HT-29 (cell line): ENCODE results near the gene DTNBP1. TPM values are rescaled to one million over a fixed set of nuclear protein-coding genes. Genes with fewer than 3 reads are reported as not detected.

ENCODE experiments used
- DNase-seq: peaks from one replicate; pipeline ENCODE4 v3.0.0-alpha.2; 2015; ENCODE audit warnings: low spot score
- total RNA-seq: library from RNA; depleted of rRNA; stranded (reverse); fragments of >200 nt; shearing (Covaris generic); gene quantifications from 2 replicates; pipeline ENCODE4 v1.2.3, GENCODE V29; 2014

The DTNBP1 gene
- total RNA-seq, 1 experiment from 2014 or later, result 7.1 TPM

DNA sequence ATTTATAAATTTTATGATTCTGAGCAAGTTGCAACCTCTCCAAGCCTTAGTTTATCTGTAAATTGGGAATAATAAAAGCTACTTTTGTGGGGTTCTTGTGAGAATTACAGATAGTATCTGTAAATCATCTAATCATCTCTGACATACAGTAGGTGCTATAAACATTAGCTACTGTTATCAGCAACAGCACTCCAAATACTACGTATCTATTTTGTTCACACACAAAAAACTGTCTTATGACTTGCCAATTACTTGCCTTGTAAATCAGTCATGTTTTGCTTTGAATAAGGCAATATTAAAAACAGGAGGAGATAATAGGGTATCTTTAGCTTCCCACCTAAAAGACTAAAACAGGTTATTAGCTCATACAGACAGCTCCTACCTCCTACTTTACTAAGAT is 36.7 kb downstream of the DTNBP1 start:
- DNase-seq, result no peak

DNA sequence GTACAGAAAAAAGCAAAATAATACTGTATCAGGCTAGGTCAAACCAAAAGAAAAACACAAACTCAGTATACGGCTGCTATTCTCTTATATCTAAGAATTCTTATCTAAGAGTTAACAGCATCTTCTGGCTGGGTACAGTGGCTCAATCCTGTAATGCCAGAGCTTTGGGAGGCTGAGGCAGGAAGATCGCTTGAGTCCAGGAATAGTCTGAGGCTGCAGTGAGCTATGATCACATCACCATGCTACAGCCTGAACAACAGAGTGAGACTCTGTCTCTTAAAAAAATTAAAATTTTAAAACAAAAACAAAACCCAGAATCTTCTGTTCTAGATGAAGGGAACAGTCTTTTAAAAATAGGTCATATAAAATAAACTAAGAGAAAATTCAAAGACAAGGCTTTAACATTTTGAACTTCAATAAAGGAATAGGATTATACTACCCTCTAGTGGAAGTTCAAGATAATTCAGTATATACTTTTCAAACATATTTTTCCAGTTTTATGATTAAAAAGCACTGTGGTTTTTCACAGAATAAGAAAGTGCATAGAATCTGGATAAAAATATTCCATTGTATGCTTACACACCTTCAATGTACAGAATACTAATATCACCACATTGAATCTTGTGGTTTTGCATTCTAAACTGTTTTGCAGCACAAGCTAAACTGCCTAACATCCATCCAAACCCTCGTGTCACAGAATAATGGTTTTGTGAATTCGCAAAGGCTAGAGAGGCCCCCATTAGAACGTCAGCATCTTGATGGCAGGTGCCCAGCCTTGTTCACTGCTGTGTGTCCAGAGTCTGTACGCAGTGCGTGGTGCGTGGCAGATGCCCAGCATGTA is 39.3 kb downstream of the DTNBP1 start:
- DNase-seq, result peak; percentile 30

DNA sequence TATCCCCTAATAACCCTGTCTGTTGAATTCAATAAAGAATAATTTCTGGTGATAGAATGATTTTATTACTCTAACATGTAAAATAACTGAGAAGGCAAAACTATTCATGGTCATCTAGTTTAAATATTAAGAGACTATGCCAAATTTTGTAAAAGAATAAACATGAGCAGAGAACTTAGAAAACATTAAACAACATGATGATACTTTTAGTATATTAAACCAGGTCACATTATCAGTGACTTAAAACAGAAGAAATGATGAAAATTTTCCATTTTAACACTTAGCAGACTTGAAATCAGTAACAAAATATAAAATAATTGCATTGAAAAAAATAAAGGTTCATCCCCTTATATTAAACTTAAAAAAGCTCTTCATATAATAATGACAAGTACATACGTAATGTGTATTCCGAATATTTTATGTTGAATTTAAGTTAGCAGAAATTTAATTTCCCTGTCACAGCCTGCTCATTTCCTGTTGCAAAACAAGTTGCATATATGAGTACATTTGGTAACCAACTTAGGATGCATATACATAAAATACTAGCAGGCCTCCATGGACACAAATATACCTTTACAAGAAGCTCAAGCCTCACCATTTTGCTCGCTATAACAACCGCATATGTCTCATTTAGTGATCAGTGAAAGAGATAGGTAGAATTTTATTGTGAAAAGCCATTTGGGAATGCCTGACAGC is 40.6 kb downstream of the DTNBP1 start:
- no peak for DNase-seq

DNA sequence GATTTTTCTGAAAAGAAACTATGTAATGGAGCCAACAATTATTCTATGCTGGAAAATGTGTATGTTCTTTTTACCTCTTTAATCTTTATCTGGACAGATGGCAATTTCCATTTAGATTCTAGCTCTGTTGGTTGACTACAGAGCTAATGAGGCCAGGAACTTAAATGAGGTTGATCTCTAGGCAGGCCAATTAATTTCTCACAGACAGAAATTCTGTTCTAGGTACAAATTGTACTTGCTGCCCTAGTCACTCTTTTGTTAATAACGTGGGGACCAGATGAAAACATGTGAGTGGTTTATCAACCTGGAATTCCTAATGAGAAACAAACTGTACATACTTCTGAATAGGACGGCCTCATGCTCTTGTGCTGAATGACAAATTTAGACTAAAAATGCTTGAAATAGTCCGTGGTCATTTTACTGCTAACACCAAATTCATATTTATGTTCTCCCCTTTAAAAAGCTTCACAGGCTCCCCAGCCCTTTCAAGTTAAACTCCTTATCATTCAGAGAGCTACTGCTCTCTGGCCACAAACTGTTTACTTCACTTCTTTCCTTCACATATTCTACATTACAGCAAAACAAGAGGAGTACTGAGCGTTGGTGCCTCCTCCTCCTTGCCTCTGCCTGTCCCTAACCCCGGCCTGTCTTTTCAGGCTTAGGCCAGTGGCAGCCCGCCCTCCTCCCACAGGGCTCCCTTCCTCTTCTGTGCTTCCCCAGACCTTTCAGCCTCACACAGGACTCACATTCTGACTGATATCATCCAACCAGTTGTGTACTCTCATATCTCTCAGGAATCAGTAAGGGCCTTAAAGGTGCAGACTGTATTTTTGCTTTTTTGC is 41.4 kb downstream of the DTNBP1 start:
- no peak for DNase-seq

DNA sequence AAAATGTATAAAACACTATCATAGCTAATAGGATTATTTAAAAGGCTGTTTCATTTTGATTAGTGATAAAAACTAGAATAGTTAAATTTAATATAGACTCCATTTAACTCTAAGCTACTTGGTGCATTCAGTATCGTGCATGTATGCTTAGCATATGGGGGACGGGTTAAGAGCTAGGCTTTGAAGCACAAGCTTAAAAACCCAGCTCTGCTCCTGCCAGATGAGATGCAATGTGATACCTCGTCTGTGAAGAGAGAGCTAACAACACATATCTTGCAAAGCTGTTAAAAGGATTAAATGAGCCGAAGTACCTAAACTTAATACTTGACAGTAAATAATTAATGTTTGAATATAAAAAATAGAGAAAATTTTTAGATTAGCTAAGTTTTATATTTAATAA is 42.2 kb downstream of the DTNBP1 start:
- DNase-seq, result no peak

DNA sequence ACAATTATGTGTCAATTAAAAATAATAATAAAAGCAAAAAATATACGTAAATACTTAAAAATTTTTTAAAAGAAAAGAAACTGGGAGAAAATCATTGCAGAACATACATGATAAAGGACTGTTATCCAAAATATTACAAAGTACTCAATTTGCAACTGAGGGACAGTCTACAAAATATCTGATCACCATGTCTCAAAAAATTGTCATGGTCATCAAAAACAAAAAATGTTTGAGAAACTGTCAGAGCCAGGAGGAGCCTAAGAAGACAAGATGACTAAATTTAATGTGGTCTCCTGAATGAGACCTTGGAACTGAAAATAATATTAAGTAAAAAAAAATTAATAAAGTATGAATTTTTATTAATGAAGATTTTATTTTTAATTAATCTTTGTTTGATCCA is 43.5 kb downstream of the DTNBP1 start:
- no peak for DNase-seq

DNA sequence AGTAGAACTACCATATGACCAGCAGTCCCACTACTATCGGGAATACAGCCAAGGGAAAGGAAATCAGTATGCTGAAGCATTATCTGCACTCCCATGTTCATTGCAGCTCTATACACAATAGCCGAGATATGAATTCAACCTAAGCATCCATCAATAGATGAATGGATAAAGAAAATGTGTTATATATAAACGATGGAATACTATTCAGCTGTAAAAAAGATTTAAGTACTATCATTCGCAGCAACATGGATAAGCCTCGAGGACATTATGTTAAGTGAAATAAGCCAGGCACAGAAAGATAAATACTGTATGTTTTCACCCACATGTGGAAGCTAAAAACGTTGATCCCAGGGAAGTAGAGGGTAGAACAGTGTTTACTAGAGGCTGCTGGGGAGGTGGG is 44.1 kb downstream of the DTNBP1 start:
- no peak for DNase-seq

DNA sequence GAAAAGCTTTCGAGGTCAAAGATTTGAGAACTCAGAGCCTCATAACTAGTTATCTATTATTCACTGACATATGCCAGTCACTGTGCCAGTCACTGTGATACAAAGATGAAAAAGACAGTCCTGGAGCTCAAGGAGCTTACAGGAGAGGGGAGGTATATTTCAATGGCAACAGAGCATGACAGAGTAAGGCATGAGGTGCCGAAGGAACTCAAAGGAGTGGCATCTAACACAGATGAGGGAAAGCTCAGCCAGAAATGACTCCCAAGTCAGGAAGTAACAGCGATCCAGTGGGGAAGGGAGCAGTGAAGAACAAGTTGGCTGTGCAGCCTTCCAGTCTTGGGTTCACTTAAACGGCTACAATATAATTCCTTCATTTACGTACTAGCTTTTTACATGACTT is 46.6 kb downstream of the DTNBP1 start:
- no peak for DNase-seq

DNA sequence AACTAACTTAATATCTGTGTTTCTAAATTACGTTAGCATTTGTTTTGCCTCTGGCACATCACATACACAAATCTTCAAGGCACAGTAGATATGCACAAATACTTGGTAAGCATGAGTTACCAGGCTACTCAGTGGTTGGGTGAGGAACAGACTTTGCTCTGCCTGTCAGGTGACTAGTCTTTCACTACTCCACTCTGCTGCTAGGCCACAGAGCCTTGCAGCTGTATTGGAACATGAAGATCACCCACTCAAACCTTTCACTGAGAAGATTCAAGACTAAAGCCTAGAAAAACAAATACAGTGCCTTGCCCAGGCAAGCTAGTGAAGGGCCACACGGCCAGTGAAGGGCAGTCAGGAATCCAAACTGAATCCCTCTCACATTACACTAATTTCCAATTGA is 47.0 kb downstream of the DTNBP1 start:
- no peak for DNase-seq

DNA sequence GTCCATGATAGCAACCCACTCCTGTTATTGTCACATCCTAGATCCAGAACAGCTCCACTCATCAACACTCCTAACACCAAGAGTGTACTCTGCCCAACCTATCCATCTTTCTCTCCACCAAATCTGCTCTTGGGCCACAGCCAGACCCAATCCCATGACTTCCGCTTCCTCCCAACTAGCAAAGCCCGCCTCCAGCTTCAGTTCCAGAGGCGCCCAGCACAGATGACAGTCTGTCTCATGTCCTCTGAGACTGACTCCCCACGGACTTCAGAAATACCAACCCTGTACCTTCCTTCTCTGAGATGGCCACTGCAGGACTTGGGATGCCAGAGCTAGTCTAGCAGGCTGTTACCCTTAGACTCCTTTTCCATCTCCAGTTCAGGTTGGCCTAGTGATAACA is 48.6 kb downstream of the DTNBP1 start:
- no peak for DNase-seq

DNA sequence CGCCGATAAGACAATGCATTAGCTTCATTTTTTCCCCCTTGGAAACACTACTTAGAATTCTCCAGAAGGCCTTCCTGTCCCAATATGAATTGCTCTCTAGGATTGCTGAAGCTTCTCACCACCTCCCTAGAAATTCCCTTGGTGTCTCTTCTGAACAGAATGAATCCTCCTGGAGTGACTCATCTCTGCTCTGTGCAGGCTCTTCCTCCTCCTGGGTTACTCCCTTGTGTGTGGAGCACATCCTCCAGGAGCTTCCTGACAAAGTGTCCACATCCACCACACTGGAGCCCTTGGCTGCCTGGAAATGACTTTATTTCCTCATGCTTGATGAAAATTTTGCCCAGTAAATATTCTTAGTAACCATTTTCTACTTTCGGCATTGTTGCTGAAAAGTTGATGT is 54.4 kb downstream of the DTNBP1 start:
- DNase-seq, result peak; percentile 10

DNA sequence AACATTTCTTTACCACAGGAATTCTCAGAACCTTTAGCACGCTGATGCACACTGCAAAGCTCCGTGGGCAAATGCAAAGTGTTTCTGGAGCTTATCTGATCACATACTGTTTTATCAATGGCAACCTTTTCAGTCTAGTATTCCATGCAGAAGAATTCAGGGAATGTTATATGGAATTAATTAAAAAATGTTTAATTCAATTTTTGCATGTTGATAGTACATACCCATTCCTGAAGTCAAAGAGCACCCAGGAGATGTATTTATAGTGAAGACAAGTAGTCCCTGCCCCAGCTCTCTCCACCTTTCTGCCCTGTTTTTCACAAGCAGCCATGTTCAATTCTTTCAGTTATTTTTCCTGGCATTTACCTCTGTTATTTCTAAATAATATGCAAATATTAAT is 55.2 kb downstream of the DTNBP1 start:
- no peak for DNase-seq

DNA sequence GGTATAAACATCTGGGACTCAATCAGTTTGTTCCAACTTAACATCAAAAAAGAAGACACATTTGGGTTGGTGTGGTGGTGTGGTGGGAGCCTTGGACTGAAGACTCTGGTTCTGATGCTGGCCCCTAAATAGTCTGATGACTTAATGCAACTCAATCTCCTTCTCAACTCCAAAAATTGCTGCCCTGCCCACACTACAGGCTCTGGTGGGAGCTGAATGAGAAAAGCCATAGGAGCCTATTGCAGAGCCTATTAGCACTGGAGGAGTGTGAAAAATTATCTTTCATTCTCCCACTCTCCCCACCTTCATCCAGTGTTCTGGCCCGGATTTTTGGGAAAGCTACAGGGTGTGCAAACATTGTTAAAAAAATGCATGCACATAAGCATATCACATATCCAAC is 56.5 kb downstream of the DTNBP1 start:
- no peak for DNase-seq

DNA sequence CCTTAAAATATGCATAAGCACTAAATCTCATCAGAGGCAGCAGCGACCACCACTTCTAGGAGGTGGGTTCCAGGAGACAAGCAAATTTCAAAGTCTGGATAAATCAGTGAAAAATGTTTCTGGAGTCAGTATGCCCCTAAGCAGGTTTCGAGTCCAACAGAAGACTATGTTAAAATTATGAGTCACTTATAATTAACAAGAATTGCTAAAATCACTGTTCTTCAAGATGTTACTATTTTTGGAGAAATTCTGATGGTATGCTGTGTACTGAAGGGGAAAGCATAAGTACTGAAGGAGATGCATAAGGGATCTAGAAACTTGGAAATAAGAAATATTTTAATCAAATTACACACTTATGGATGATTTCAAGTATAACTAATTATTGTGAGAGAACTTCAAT is 58.0 kb downstream of the DTNBP1 start:
- DNase-seq, result no peak

DNA sequence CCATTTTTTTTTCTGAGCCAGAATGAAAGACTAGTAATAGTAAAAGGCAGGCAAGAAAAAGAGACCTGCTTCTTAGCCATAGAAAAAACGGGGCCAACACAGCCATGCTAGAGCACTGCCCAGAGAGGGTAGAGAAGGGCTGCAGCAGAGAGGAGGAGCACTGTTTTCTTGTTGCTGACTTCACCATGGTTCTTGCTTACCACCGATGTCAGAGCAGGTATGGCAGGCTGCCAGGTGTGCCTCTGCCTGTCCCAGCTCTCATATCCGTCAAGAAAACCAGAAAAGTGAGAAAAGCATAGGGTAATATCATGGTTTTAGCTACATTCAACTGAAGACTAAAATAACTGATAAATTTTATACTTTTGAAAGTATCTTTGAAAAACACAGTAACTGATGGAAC is 60.7 kb downstream of the DTNBP1 start:
- DNase-seq, result peak; percentile 6

DNA sequence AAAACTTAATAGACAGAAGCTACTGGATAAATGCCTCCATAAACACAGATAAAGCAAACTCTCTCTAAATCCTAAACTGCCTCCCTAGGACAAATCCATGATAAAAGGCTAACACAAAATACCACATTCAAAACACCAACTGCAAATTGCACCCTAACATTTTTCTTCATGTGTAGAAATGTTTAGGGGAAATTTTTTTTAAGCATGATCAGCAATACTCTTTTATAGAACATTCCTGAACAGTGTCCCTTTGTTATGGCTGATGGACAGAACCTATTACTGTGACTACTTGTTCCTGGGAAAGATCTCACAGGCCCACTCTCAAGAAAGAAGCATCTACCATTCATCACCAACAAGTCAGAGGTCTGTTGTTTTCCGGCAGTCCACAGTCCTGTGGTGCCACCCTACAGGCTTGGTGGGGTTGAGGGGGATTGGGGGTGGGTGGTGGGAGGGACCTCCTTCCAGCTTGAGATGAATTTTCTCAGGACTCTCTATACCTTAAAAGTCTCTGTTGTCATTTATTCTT is 64.5 kb downstream of the DTNBP1 start:
- no peak for DNase-seq

DNA sequence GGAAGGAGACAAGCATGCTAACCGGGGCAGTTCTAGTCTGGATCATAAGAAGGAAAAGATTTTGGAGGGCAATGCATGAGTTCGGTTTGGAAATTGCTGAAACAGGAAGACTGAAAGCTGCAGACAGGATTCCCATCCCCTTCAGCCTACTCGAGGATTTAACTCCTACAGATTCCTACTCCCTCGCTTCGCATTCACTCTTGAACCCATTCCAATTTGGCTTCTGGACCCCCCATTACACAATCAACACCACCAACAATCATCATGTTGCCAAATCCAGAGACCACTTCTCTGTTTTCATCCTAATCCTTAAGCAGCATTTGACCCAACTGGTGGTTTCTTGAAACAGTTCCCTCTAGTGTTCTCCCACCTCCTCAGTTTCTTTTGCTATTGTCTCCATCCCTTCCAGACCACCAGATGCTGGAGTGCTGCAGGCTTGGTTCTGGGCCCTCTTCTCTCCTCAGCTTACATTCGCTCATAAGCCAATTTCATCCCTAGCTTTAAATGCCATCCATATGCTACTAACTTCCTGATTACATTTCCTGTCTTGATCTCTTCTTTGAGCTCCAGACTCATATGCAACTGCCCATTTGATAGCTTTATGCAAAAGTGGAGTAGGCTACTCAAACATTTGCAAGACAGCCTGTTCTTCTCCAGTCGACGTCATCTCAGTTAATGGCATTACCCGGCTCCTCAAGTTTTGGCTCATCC is 66.5 kb downstream of the DTNBP1 start:
- DNase-seq, result no peak

DNA sequence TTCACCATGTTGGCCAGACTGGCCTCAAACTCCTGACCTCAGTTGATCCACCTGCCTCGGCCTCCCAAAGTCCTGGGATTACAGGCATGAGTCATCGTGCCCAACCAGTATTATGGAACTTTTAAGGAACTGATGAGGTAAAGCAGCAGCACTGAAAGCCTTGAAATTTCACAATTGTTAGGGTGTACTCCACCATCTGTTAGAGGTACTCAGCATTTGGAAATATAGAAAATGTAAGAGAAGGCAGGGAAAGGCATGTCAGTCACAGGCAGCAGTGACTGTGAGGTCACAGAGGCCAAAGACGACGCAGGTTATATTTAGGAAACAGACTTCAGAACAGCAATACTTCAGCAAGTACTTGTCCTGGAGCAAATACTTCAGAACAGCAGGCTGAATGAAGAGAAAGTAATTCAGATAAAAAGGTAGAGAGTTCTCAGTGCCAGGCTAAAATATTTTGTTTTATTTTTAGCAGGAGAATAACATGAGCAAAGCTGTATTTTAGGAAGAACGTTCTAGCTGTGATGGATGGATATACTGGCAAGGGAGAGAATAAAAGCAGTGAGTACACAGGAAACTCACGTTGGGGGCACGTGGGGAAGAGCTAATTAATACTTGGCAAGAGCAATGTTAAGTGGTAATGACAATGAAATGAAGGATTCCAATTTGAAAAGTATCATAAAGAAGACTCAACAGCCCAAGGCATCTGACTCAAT is 67.2 kb downstream of the DTNBP1 start:
- DNase-seq, result no peak

DNA sequence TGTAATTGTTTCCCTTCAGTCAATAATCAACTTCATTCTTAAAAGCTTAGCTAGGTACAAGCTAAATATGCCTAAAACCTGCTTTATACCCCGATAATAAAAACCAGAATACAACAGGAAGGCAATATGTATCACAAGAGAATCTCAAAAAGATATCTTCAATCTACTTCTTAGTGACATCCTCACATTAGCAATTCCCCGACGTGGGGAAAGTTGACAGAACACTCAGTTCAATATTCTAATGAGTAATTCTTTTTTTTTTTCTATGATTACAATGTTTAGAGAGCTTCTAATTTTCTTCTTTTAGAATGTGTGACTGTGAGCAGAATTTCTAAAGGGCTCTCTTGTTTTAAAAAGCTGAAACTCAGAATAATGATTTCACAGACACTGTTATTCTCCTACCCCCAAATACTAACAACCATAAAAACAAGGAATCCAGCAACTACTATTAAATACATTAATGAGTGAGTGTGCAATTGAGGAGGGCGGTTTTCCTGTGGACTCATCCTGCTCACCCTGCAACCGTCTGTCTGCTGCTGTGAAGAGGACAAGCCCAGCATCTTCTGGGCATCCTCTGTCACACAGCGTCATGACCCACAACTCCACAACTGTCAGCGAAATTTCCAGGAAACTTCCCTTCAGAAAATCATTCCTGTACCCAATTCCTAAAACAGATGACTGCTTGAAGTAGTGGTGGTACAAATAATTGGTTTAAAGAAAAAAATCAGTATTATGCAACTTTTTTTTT is 68.1 kb downstream of the DTNBP1 start:
- no peak for DNase-seq

DNA sequence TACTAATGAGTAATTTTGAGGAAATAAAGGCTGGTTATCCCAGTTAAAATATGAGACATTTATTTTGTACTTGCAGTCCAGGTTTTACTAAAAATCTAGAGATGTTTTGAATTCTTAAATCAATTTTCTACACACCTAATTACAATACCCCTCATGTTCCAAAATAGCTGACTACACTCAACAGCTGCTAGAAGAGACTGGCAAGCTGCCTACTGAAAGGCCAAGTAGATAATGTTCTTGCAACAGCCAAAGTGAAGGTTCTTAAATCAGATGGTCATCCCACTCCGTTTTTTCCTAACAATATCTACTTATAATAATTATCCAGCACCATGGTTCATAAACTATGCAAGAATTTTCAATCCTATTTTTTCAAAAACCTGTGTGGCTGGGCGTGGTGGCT is 69.0 kb downstream of the DTNBP1 start:
- no peak for DNase-seq
